Adrenal gland (tissue), 19 donors: ENCODE results near the gene AVPR1A. TPM values are rescaled to one million over a fixed set of nuclear protein-coding genes. Genes with fewer than 3 reads are reported as not detected.
A peak's percentile ranks its signal among the peaks of the same experiment; 100 is the strongest.

ENCODE experiments used
- DNase-seq, 7 donors: peaks; one replicate each; pipeline ENCODE4 v3.0.0-alpha.2; 2019 to 2020
- H3K27ac ChIP-seq, 5 donors: fragments of 200-600 bp; sonication (generic) in 4 of 5; 1 replicate in 3 of 5; 2 replicates in 2 of 5; pipeline versions ENCODE4 v1.5.1 to v1.8.0; 2016 to 2020; ENCODE audit warnings: mild to moderate bottlenecking in 1 of 5
- H3K27me3 ChIP-seq: fragments of 200-600 bp; 2 replicates; pipeline ENCODE4 v1.8.0; 2021
- H3K36me3 ChIP-seq, 2 donors: fragments of 200-600 bp; replicated peaks in 1 of 2; 1 replicate in 1 of 2; 2 replicates in 1 of 2; pipeline versions ENCODE4 v1.5.1 to v1.8.0; 2018 to 2022
- H3K4me1 ChIP-seq, 2 donors: fragments of 200-600 bp; replicated peaks in 1 of 2; 1 replicate in 1 of 2; 2 replicates in 1 of 2; pipeline versions ENCODE4 v1.5.1 to v1.8.0; 2018 to 2021
- H3K4me3 ChIP-seq, 4 donors: fragments of 200-600 bp; sonication (generic) in 3 of 4; one replicate each; pipeline ENCODE4 v1.5.1; 2016 to 2018
- H3K9me3 ChIP-seq, 3 donors: fragments of 200-600 bp; sonication (generic) in 1 of 3; replicated peaks in 1 of 3; 1 replicate in 2 of 3; 2 replicates in 1 of 3; pipeline versions ENCODE4 v1.5.1 to v1.8.0; 2016 to 2021
- CTCF ChIP-seq, 6 experiments: fragments of 450-650 bp in 4 of 6; fragments of 200-600 bp in 2 of 6; sonication (generic) in 1 of 6; IDR thresholded peaks; 1 replicate in 5 of 6; 2 replicates in 1 of 6; pipeline versions ENCODE4 v1.5.1 to v1.8.0; 2016 to 2021; ENCODE audit warnings: antibody characterized with exemption in 6 of 6, mild to moderate bottlenecking in 2 of 6, moderate library complexity in 1 of 6
- POLR2A ChIP-seq, 2 donors: fragments of 450-650 bp; IDR thresholded peaks; one replicate each; pipeline ENCODE4 v1.6.1; 2017; ENCODE audit warnings: antibody characterized with exemption in 2 of 2, mild to moderate bottlenecking in 2 of 2, moderate library complexity in 1 of 2
- WGBS, 4 donors: extraction: QIAGEN DNeasy Blood & Tissue Kit in 2 of 4; methylation state at CpG; one replicate each; pipeline versions ENCODE4 v1.1.5 to v1.1.7; 2013 to 2017; 5-methylcytosine and 5-hydroxymethylcytosine counted together
- intact Hi-C, 2 donors: fragments of 100-400 bp; cut with DNase I; formaldehyde crosslinking; loops; one replicate each; pipeline versions ENCODE4 v1.14.1 to v1.15.0; 2022 to 2023
- long read RNA-seq, 10 donors: library from polyadenylated mRNA in 3 of 10; unstranded in 2 of 10; stranded (forward) in 1 of 10; transcript quantifications; one replicate each; pipeline ENCODE4 v2.0.0 and lab custom pipeline, GENCODE V29; 2021 to 2026
- polyA plus RNA-seq, 3 donors: library from polyadenylated mRNA; stranded (reverse); fragments of 200-250 nt in 2 of 3; fragments of 350-450 nt in 1 of 3; fragmentation: Illumina TruSeq in 1 of 3; extraction: RNeasy Lipid Tissue Mini Kit (QIAGEN cat#74804) in 1 of 3; gene quantifications; one replicate each; pipeline ENCODE4 v1.2.3, GENCODE V29; 2013 to 2014
- total RNA-seq, 9 donors: library from RNA; depleted of rRNA in 4 of 9; stranded (reverse); fragments of >200 nt in 4 of 9; fragments of 120-200 nt in 1 of 9; fragmentation: NEBNext Ultra II Directional in 1 of 9; extraction: Animal tissue kit (Norgen Biotek cat#: 25700) in 1 of 9; gene quantifications; one replicate each; pipeline versions ENCODE4 v1.1.0 to v1.2.4, GENCODE V29; 2013 to 2023
- donor health status: healthy with polysubstance abuse.
- donor health status: Bipolar disorder and iron deficiency.
- donor health status: DM: yes; HTN: yes; CAD: no.
- donor health status: DM: no; HTN: no; CAD: no.
- donor health status: DM: no; HTN: no; CAD: no.
- donor health status: DM: yes; HTN: yes; CAD: no.

Gene AVPR1A
- 100 to 1,000 TPM in 7 of 9 donors, 10 to 100 TPM in 1, 1 to 10 TPM in 1; 1.2 to 273 (median 160) TPM for total RNA-seq
- polyA plus RNA-seq, result 10 to 100 TPM in 1 of 3 donors, 1 to 10 TPM in 2; 1.9 to 44.4 (median 6.5) TPM
- long read RNA-seq, donor 1, result 0 reads
- long read RNA-seq, donor 2, full-length matches to known transcripts, result 2 of 2 reads
- long read RNA-seq, donor 2, partial matches to known transcripts, result 0 of 2 reads
- long read RNA-seq, donor 2, other reads (novel, unspliced or antisense), result 0 of 2 reads
- long read RNA-seq, donor 3, result 0 reads
- long read RNA-seq, donor 4, full-length matches to known transcripts, result 7 of 14 reads
- long read RNA-seq, donor 4, partial matches to known transcripts, result 0 of 14 reads
- long read RNA-seq, donor 4, other reads (novel, unspliced or antisense), result 7 of 14 reads
- long read RNA-seq, donor 5, full-length matches to known transcripts, result 51 of 74 reads
- long read RNA-seq, donor 5, partial matches to known transcripts, result 1 of 74 reads
- long read RNA-seq, donor 5, other reads (novel, unspliced or antisense), result 22 of 74 reads
- long read RNA-seq, donor 6, full-length matches to known transcripts, result 4 of 6 reads
- long read RNA-seq, donor 6, partial matches to known transcripts, result 0 of 6 reads
- long read RNA-seq, donor 6, other reads (novel, unspliced or antisense), result 2 of 6 reads
- long read RNA-seq, donor 7, result 0 reads
- long read RNA-seq, donor 8, result 0 reads
- long read RNA-seq, donor 9, full-length matches to known transcripts, result 1 of 1 reads
- long read RNA-seq, donor 9, partial matches to known transcripts, result 0 of 1 reads
- long read RNA-seq, donor 9, other reads (novel, unspliced or antisense), result 0 of 1 reads
- long read RNA-seq, donor 10, result 0 reads

GRCh38 chr12:63150713-63151622 is at the start of gene AVPR1A:
Gene AVPR1A (minus strand): TSS chr12:63151201. CDS start chr12:63150836, 365 bp downstream.
- peaks cover 7 to 12% of the 10 kb centered on the region in 2 donors for H3K4me1 ChIP-seq
- intact Hi-C loops, result loop anchor here in 1 of 2 donors (5.0 kb wide), 2 partner anchors 49 to 126 kb away; no protein-coding TSS in a partner anchor
- H3K9me3 ChIP-seq, result no peaks in the 10 kb centered on the region
- DNase-seq, result peak; percentile 47 to 84 (median 68)
- peak within 1 kb of the TSS in 4 of 5 donors; percentile 9 to 64 (median 52) for H3K27ac ChIP-seq
- no peaks in the 10 kb centered on the region for H3K36me3 ChIP-seq
- peak within 1 kb of the TSS; percentile 34 to 60 (median 39) for H3K4me3 ChIP-seq
- TF ChIP-seq POLR2A (IDR thresholded peaks at IDR 0.05), result peak; percentile 14 to 74
- no peak for TF ChIP-seq CTCF (IDR thresholded peaks at IDR 0.05)
- H3K27me3 ChIP-seq, result peaks cover 4% of the 10 kb centered on the region
- 1% methylated on average over 28 to 64 of the region's 64 CpGs for WGBS, 4 donors

- intact Hi-C loops, result no loop called here
- 81 to 91% (median 83%) methylated on average over 7 of the region's 7 CpGs for WGBS, 4 donors
Measured at GRCh38 chr12:63196168-63196567, 45.2 kb upstream of the AVPR1A start.

GRCh38 chr12:63179224-63179623 is 28.2 kb upstream of the AVPR1A start:
- Histone ChIP-seq H3K4me3 (no peak overlapping the region), H3K4me1 (no peaks in the 10 kb centered on the region), H3K36me3 (no peaks in the 10 kb centered on the region), H3K9me3 (no peaks in the 10 kb centered on the region), H3K27me3 (no peaks in the 10 kb centered on the region), H3K27ac (no peak overlapping the region)
- 64 to 74% (median 70%) methylated on average over 1 to 2 of the region's 2 CpGs for WGBS, 4 donors
- intact Hi-C loops, result no loop called here
- TF ChIP-seq CTCF (IDR thresholded peaks at IDR 0.05), result no peak
- no peak for TF ChIP-seq POLR2A (IDR thresholded peaks at IDR 0.05)
- DNase-seq, result no peak

More at GRCh38 chr12:63196168-63196567, 45.2 kb upstream of the AVPR1A start:
- Histone ChIP-seq H3K36me3 (no peaks in the 10 kb centered on the region), H3K4me3 (no peak overlapping the region), H3K27me3 (no peaks in the 10 kb centered on the region), H3K27ac (no peak overlapping the region), H3K4me1 (no peaks in the 10 kb centered on the region), H3K9me3 (no peaks in the 10 kb centered on the region)
- TF ChIP-seq POLR2A (IDR thresholded peaks at IDR 0.05) (no peak), CTCF (IDR thresholded peaks at IDR 0.05) (no peak)
- DNase-seq, result no peak
